Fibroblast of skin of scalp (primary cell): ENCODE measurements around the gene FNDC10.
"Not testable (repeated sequence)": the region's sequence is repeated elsewhere in the genome, so short reads cannot be mapped to it uniquely, and the experiment has no call there.

Experiments used
- DNase-seq: peaks from one replicate; pipeline ENCODE4 v3.0.0-alpha.2; 2013

FNDC10 gene

GRCh38 chr1:1565340-1565739 is 34.6 kb downstream of the FNDC10 start:
- peak; percentile 24 for DNase-seq

- no peak for DNase-seq
Observed at GRCh38 chr1:1564268-1564667, 35.7 kb downstream of the FNDC10 start.

GRCh38 chr1:1563688-1564087 is 36.2 kb downstream of the FNDC10 start:
- no peak for DNase-seq

- DNase-seq: no peak
Observed at GRCh38 chr1:1562556-1563195, 37.3 kb downstream of the FNDC10 start.

- no peak for DNase-seq
Observed at GRCh38 chr1:1561801-1562470, 38.0 kb downstream of the FNDC10 start.

GRCh38 chr1:1560178-1560577 is 39.8 kb downstream of the FNDC10 start:
- no peak for DNase-seq

- no peak for DNase-seq
Observed at GRCh38 chr1:1559066-1559465, 40.9 kb downstream of the FNDC10 start.

GRCh38 chr1:1558591-1558990 is 41.3 kb downstream of the FNDC10 start:
- no peak for DNase-seq

- DNase-seq: not testable (repeated sequence)
Observed at GRCh38 chr1:1557688-1558087, 42.2 kb downstream of the FNDC10 start.

GRCh38 chr1:1556961-1557360 is 43.0 kb downstream of the FNDC10 start:
- not testable (repeated sequence) for DNase-seq

- no peak for DNase-seq
Observed at GRCh38 chr1:1556505-1556904, 43.4 kb downstream of the FNDC10 start.

GRCh38 chr1:1554926-1555915 is 44.7 kb downstream of the FNDC10 start:
- DNase-seq: peak; percentile 61

GRCh38 chr1:1554550-1554925 is 45.4 kb downstream of the FNDC10 start:
- DNase-seq: no peak

GRCh38 chr1:1553821-1554494 is 46.0 kb downstream of the FNDC10 start:
- DNase-seq: no peak

- DNase-seq: no peak
Observed at GRCh38 chr1:1552263-1552639, 47.7 kb downstream of the FNDC10 start.

GRCh38 chr1:1551524-1552262 is 48.2 kb downstream of the FNDC10 start:
- no peak for DNase-seq

- DNase-seq: peak; percentile 78
Observed at GRCh38 chr1:1550591-1551432, 49.1 kb downstream of the FNDC10 start.

- no peak for DNase-seq
Observed at GRCh38 chr1:1550087-1550486, 49.8 kb downstream of the FNDC10 start.

- DNase-seq: no peak
Observed at GRCh38 chr1:1548591-1548990, 51.3 kb downstream of the FNDC10 start.
